WTC11 (cell line): ENCODE data around the gene FFAR3. TPM values are rescaled to one million over a fixed set of nuclear protein-coding genes. Genes with fewer than 3 reads are reported as not detected.

Source experiments
- ATAC-seq: fragments of 200-7000 bp; cut with Tn5 transposase; 2 replicates; pipeline ENCODE4 v1.10.0; 2021; ENCODE audit warnings: mild to moderate bottlenecking, moderate library complexity
- CTCF ChIA-PET: fragments of 300-600 bp; sonication (Branson Sonifier 250); formaldehyde crosslinking; loops from one replicate; lab custom pipeline; 2021; ENCODE audit warnings: antibody characterized with exemption; lab: Charles Lee
- POLR2A ChIA-PET: fragments of 350-600 bp; sonication (Branson Sonifier 250); formaldehyde crosslinking; loops from one replicate; lab custom pipeline; 2021; ENCODE audit warnings: antibody characterized with exemption; lab: Charles Lee
- DNase-seq: peaks from one replicate; pipeline ENCODE4 v3.0.0; 2021; ENCODE audit warnings: low spot score
- H3K27ac Mint-ChIP-seq: 2 replicates; pipeline ENCODE4 v1.8.0; 2021; ENCODE audit warnings: mixed read lengths
- H3K27me3 Mint-ChIP-seq: 2 replicates; pipeline ENCODE4 v1.8.0; 2021; ENCODE audit warnings: low read depth, mild to moderate bottlenecking, moderate library complexity, mixed read lengths
- H3K36me3 Mint-ChIP-seq: 2 replicates; pipeline ENCODE4 v1.8.0; 2021; ENCODE audit warnings: mixed read lengths
- H3K4me1 Mint-ChIP-seq: 2 replicates; pipeline ENCODE4 v1.8.0; 2022; ENCODE audit warnings: mixed read lengths
- H3K4me3 Mint-ChIP-seq: 2 replicates; pipeline ENCODE4 v1.8.0; 2021; ENCODE audit warnings: mild to moderate bottlenecking, moderate library complexity, mixed read lengths
- H3K9me3 Mint-ChIP-seq: 2 replicates; pipeline ENCODE4 v1.8.0; 2021; ENCODE audit warnings: mixed read lengths
- ESRRA ChIP-seq: sonication (generic); formaldehyde crosslinking; IDR thresholded peaks from 2 replicates; pipeline ENCODE4 v1.8.1; 2022; ENCODE audit warnings: mild to moderate bottlenecking, missing genetic modification reagents, borderline replicate concordance
- JAZF1 ChIP-seq: fragments of 250-450 bp; sonication (Bioruptor Pico); IDR thresholded peaks from 2 replicates; pipeline ENCODE4 v1.9.0; 2021; ENCODE audit warnings: moderate library complexity, mild to moderate bottlenecking, inconsistent platforms
- KAT7 ChIP-seq: sonication (generic); formaldehyde crosslinking; IDR thresholded peaks from 2 replicates; pipeline ENCODE4 v1.8.1; 2023; ENCODE audit warnings: missing genetic modification reagents, mild to moderate bottlenecking, borderline replicate concordance
- TEAD4 ChIP-seq: sonication (generic); formaldehyde crosslinking; IDR thresholded peaks from 2 replicates; pipeline ENCODE4 v1.8.0; 2022; ENCODE audit warnings: mild to moderate bottlenecking, missing genetic modification reagents
- ZNF138 ChIP-seq: sonication (generic); formaldehyde crosslinking; conservative IDR thresholded peaks from 2 replicates; pipeline ENCODE4 v1.8.1; 2022; ENCODE audit warnings: mild to moderate bottlenecking, moderate library complexity, missing genetic modification reagents
- ZNF219 ChIP-seq: sonication (generic); formaldehyde crosslinking; IDR thresholded peaks from 2 replicates; pipeline ENCODE4 v1.8.0; 2023; ENCODE audit warnings: missing genetic modification reagents, mild to moderate bottlenecking, borderline replicate concordance
- ZNF232 ChIP-seq: sonication (generic); formaldehyde crosslinking; IDR thresholded peaks from 2 replicates; pipeline ENCODE4 v1.8.0; 2022; ENCODE audit warnings: mild to moderate bottlenecking, missing genetic modification reagents
- ZNF317 ChIP-seq: sonication (generic); formaldehyde crosslinking; IDR thresholded peaks from 2 replicates; pipeline ENCODE4 v1.8.1; 2023; ENCODE audit warnings: low read depth, mild to moderate bottlenecking, moderate library complexity, missing genetic modification reagents, borderline replicate concordance
- total RNA-seq: library from RNA; stranded (reverse); gene quantifications from 3 replicates; pipeline ENCODE4 v1.2.3, GENCODE V29; 2021
- TF ChIP-seq, protein P1 (sequence below): sonication (generic); formaldehyde crosslinking; IDR thresholded peaks from 2 replicates; pipeline ENCODE4 v1.8.0; 2022; ENCODE audit warnings: missing genetic modification reagents
- TF ChIP-seq, protein P2 (sequence below): fragments of 250-450 bp; sonication (Bioruptor Pico); IDR thresholded peaks from 2 replicates; pipeline ENCODE4 v2.1.2; 2022; ENCODE audit warnings: mild to moderate bottlenecking, moderate library complexity
- TF ChIP-seq, protein P3 (sequence below): sonication (generic); formaldehyde crosslinking; IDR thresholded peaks from 2 replicates; pipeline ENCODE4 v1.8.0; 2022; ENCODE audit warnings: mild to moderate bottlenecking, missing genetic modification reagents
- TF ChIP-seq, protein P4 (sequence below): sonication (generic); formaldehyde crosslinking; conservative IDR thresholded peaks from 2 replicates; pipeline ENCODE4 v1.8.1; 2023; ENCODE audit warnings: mild to moderate bottlenecking, low read depth, missing genetic modification reagents, moderate library complexity
- TF ChIP-seq, protein P5 (sequence below): sonication (generic); formaldehyde crosslinking; IDR thresholded peaks from 2 replicates; pipeline ENCODE4 v1.8.1; 2022; ENCODE audit warnings: missing genetic modification reagents, borderline replicate concordance
- TF ChIP-seq, protein P6 (sequence below): sonication (generic); formaldehyde crosslinking; IDR thresholded peaks from 2 replicates; pipeline ENCODE4 v1.8.1; 2022; ENCODE audit warnings: mild to moderate bottlenecking, moderate library complexity, missing genetic modification reagents

Gene FFAR3
- total RNA-seq, 1 experiment from 2014 or later: not detected

DNA sequence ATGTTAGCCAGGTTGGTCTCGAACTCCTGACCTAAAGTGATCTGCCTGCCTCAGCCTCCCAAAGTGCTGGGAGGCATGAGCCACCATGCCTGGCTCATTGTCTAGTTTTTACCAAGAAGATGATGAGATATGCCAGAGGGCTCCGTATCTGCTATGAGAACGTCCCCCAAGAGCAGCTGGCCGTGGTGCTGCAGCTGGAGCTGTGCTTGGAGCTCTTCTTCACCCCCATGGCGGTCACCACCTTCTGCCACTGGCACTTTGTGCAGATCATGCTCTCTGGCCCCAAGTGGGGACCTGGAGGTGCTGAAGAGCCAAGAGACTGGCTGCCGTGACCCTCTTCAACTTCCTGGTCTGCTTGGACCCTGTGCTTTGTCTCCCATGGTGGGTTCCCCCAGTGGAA, 49.4 kb downstream of the FFAR3 start:
- no peaks in the 10 kb centered on the region for H3K4me1 Mint-ChIP-seq
- peaks cover 11% of the 10 kb centered on the region for H3K27me3 Mint-ChIP-seq
- ChIA-PET POLR2A (no interaction called here), CTCF (no interaction called here)
- TF ChIP-seq, protein P1, sequence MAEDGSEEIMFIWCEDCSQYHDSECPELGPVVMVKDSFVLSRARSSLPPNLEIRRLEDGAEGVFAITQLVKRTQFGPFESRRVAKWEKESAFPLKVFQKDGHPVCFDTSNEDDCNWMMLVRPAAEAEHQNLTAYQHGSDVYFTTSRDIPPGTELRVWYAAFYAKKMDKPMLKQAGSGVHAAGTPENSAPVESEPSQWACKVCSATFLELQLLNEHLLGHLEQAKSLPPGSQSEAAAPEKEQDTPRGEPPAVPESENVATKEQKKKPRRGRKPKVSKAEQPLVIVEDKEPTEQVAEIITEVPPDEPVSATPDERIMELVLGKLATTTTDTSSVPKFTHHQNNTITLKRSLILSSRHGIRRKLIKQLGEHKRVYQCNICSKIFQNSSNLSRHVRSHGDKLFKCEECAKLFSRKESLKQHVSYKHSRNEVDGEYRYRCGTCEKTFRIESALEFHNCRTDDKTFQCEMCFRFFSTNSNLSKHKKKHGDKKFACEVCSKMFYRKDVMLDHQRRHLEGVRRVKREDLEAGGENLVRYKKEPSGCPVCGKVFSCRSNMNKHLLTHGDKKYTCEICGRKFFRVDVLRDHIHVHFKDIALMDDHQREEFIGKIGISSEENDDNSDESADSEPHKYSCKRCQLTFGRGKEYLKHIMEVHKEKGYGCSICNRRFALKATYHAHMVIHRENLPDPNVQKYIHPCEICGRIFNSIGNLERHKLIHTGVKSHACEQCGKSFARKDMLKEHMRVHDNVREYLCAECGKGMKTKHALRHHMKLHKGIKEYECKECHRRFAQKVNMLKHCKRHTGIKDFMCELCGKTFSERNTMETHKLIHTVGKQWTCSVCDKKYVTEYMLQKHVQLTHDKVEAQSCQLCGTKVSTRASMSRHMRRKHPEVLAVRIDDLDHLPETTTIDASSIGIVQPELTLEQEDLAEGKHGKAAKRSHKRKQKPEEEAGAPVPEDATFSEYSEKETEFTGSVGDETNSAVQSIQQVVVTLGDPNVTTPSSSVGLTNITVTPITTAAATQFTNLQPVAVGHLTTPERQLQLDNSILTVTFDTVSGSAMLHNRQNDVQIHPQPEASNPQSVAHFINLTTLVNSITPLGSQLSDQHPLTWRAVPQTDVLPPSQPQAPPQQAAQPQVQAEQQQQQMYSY: no peak
- no peak for TF ChIP-seq ZNF232 (CRISPR knock-in tag)
- no peak for TF ChIP-seq KAT7 (CRISPR knock-in tag)
- TF ChIP-seq, protein P2, sequence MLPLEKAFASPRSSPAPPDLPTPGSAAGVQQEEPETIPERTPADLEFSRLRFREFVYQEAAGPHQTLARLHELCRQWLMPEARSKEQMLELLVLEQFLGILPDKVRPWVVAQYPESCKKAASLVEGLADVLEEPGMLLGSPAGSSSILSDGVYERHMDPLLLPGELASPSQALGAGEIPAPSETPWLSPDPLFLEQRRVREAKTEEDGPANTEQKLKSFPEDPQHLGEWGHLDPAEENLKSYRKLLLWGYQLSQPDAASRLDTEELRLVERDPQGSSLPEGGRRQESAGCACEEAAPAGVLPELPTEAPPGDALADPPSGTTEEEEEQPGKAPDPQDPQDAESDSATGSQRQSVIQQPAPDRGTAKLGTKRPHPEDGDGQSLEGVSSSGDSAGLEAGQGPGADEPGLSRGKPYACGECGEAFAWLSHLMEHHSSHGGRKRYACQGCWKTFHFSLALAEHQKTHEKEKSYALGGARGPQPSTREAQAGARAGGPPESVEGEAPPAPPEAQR (CRISPR knock-in tag): no peak
- no peak for TF ChIP-seq ZNF138 (CRISPR knock-in tag)
- TF ChIP-seq, protein P3, sequence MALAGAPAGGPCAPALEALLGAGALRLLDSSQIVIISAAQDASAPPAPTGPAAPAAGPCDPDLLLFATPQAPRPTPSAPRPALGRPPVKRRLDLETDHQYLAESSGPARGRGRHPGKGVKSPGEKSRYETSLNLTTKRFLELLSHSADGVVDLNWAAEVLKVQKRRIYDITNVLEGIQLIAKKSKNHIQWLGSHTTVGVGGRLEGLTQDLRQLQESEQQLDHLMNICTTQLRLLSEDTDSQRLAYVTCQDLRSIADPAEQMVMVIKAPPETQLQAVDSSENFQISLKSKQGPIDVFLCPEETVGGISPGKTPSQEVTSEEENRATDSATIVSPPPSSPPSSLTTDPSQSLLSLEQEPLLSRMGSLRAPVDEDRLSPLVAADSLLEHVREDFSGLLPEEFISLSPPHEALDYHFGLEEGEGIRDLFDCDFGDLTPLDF (CRISPR knock-in tag): no peak
- TF ChIP-seq, protein P4, sequence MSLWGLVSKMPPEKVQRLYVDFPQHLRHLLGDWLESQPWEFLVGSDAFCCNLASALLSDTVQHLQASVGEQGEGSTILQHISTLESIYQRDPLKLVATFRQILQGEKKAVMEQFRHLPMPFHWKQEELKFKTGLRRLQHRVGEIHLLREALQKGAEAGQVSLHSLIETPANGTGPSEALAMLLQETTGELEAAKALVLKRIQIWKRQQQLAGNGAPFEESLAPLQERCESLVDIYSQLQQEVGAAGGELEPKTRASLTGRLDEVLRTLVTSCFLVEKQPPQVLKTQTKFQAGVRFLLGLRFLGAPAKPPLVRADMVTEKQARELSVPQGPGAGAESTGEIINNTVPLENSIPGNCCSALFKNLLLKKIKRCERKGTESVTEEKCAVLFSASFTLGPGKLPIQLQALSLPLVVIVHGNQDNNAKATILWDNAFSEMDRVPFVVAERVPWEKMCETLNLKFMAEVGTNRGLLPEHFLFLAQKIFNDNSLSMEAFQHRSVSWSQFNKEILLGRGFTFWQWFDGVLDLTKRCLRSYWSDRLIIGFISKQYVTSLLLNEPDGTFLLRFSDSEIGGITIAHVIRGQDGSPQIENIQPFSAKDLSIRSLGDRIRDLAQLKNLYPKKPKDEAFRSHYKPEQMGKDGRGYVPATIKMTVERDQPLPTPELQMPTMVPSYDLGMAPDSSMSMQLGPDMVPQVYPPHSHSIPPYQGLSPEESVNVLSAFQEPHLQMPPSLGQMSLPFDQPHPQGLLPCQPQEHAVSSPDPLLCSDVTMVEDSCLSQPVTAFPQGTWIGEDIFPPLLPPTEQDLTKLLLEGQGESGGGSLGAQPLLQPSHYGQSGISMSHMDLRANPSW (CRISPR knock-in tag): no peak
- TF ChIP-seq, protein P5, sequence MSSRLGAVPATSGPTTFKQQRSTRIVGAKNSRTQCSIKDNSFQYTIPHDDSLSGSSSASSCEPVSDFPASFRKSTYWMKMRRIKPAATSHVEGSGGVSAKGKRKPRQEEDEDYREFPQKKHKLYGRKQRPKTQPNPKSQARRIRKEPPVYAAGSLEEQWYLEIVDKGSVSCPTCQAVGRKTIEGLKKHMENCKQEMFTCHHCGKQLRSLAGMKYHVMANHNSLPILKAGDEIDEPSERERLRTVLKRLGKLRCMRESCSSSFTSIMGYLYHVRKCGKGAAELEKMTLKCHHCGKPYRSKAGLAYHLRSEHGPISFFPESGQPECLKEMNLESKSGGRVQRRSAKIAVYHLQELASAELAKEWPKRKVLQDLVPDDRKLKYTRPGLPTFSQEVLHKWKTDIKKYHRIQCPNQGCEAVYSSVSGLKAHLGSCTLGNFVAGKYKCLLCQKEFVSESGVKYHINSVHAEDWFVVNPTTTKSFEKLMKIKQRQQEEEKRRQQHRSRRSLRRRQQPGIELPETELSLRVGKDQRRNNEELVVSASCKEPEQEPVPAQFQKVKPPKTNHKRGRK: no peak
- TF ChIP-seq, protein P6, sequence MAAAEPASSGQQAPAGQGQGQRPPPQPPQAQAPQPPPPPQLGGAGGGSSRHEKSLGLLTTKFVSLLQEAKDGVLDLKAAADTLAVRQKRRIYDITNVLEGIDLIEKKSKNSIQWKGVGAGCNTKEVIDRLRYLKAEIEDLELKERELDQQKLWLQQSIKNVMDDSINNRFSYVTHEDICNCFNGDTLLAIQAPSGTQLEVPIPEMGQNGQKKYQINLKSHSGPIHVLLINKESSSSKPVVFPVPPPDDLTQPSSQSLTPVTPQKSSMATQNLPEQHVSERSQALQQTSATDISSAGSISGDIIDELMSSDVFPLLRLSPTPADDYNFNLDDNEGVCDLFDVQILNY: no peak
- no peak for TF ChIP-seq JAZF1 (CRISPR knock-in tag)
- no peak for TF ChIP-seq ZNF317 (CRISPR knock-in tag)
- no peak for TF ChIP-seq ESRRA (CRISPR knock-in tag)
- no peak for TF ChIP-seq TEAD4 (CRISPR knock-in tag)
- TF ChIP-seq ZNF219 (CRISPR knock-in tag): no peak
- ATAC-seq: no peak
- H3K9me3 Mint-ChIP-seq: no peaks in the 10 kb centered on the region
- H3K27ac Mint-ChIP-seq: no peak overlapping the region
- H3K36me3 Mint-ChIP-seq: no peaks in the 10 kb centered on the region
- no peak overlapping the region for H3K4me3 Mint-ChIP-seq
- DNase-seq: no peak
